ENCODE results near the gene SH3BP1.
"Not testable (repeated sequence)": the region's sequence is repeated elsewhere in the genome, so short reads cannot be mapped to it uniquely, and the experiment has no call there.

Gene SH3BP1

DNA sequence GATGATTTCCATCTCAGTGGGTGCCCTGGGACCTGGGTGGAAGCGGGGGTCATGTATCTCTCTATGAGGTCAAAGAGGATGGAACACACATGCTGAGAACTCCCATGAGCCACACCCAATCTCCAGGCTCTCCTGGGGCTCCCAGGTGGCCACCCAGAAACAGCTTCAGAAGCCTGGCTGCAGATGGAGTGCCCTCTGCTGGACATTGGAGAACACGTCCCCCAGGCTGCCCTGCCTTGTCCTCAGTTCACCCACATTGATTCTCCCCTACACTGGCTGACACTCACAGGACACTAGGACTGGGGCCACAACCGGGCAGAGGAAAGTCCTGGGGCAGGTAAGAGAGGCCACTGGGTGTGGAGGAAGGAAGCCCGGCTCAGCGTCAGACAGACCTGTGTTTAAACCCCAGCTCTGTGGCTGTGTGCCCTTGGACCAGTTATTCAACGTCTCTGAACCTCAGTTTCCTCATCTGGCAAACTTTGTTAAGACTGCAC, 42.1 kb downstream of the SH3BP1 start:
- FAIRE-seq: peak; percentile 95
- DNase-seq (ENCODE audit: insufficient read length, low spot score): peak; percentile 69
- TF ChIP-seq POLR2A (IDR thresholded peaks at IDR 0.05; ENCODE audit: low read depth, low read length) (no peak), POU2F2 (IDR thresholded peaks at IDR 0.05; ENCODE audit: low read depth, low read length) (no peak), POLR2AphosphoS5 (IDR thresholded peaks at IDR 0.05; ENCODE audit: low read depth, low read length) (no peak), TAF1 (IDR thresholded peaks at IDR 0.05; ENCODE audit: low read depth, low read length) (no peak), PAX5 (IDR thresholded peaks at IDR 0.05; ENCODE audit: insufficient read depth, low read length, severe bottlenecking) (no peak), SPI1 (IDR thresholded peaks at IDR 0.05; ENCODE audit: low read depth, low read length) (no peak)

- DNase-seq (ENCODE audit: insufficient read length, low spot score) (no peak), FAIRE-seq (peak; percentile 54)
- TF ChIP-seq PAX5 (IDR thresholded peaks at IDR 0.05; ENCODE audit: insufficient read depth, low read length, severe bottlenecking) (no peak), SPI1 (IDR thresholded peaks at IDR 0.05; ENCODE audit: low read depth, low read length) (no peak), TAF1 (IDR thresholded peaks at IDR 0.05; ENCODE audit: low read depth, low read length) (no peak), POLR2A (IDR thresholded peaks at IDR 0.05; ENCODE audit: low read depth, low read length) (no peak), POLR2AphosphoS5 (IDR thresholded peaks at IDR 0.05; ENCODE audit: low read depth, low read length) (no peak), POU2F2 (IDR thresholded peaks at IDR 0.05; ENCODE audit: low read depth, low read length) (no peak)
Observed at GRCh38 chr22:37684803-37685615, 45.5 kb downstream of the SH3BP1 start.

GRCh38 chr22:37686002-37686982, 46.8 kb downstream of the SH3BP1 start, which contains the start of gene NOL12:
Gene NOL12, plus strand, starts transcription at chr22:37686343. Its CDS starts 50 bp downstream, at chr22:37686393.
- TF ChIP-seq SPI1 (IDR thresholded peaks at IDR 0.05; ENCODE audit: low read depth, low read length) (peak; percentile 49; the same call in 1 of the 2 replicates), TAF1 (IDR thresholded peaks at IDR 0.05; ENCODE audit: low read depth, low read length) (peak; percentile 87), POLR2AphosphoS5 (IDR thresholded peaks at IDR 0.05; ENCODE audit: low read depth, low read length) (peak; percentile 76; the same call in 1 of the 2 replicates), POU2F2 (IDR thresholded peaks at IDR 0.05; ENCODE audit: low read depth, low read length) (peak; percentile 88; the same call in 1 of the 2 replicates), POLR2A (IDR thresholded peaks at IDR 0.05; ENCODE audit: low read depth, low read length) (peak; percentile 81), PAX5 (IDR thresholded peaks at IDR 0.05; ENCODE audit: insufficient read depth, low read length, severe bottlenecking) (peak; percentile 71)
- peak; percentile 96 for FAIRE-seq
- peak; percentile 83 for DNase-seq (ENCODE audit: insufficient read length, low spot score)

DNA sequence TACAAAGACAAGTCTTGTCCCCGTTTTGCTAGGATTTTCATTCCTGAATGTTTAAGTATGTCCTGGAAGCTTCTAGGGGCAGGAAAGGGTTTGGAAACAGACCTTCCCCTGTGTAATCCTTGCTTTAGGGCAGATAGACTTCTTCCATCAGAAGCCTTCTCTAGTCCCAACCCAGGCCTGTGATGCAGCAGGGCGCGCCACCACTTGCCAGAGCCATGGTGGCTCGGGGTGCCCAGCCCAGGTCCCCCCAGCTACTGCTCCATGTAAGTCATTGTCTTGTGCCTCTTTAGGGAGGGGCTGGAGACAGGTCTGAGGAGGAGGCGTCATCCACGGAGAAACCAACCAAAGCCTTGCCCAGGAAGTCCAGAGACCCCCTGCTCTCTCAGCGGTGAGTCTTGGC, 50.9 kb downstream of the SH3BP1 start:
- TF ChIP-seq SPI1 (IDR thresholded peaks at IDR 0.05; ENCODE audit: low read depth, low read length): no peak
- TF ChIP-seq TAF1 (IDR thresholded peaks at IDR 0.05; ENCODE audit: low read depth, low read length): no peak
- no peak for TF ChIP-seq POLR2A (IDR thresholded peaks at IDR 0.05; ENCODE audit: low read depth, low read length)
- TF ChIP-seq POU2F2 (IDR thresholded peaks at IDR 0.05; ENCODE audit: low read depth, low read length): no peak
- TF ChIP-seq PAX5 (IDR thresholded peaks at IDR 0.05; ENCODE audit: insufficient read depth, low read length, severe bottlenecking): no peak
- TF ChIP-seq POLR2AphosphoS5 (IDR thresholded peaks at IDR 0.05; ENCODE audit: low read depth, low read length): no peak
- FAIRE-seq (no peak), DNase-seq (ENCODE audit: insufficient read length, low spot score) (no peak)

- no peak for DNase-seq (ENCODE audit: insufficient read length, low spot score)
- FAIRE-seq: no peak
- TF ChIP-seq SPI1 (IDR thresholded peaks at IDR 0.05; ENCODE audit: low read depth, low read length): no peak
Observed at GRCh38 chr22:37690901-37691504, 51.5 kb downstream of the SH3BP1 start.

DNA sequence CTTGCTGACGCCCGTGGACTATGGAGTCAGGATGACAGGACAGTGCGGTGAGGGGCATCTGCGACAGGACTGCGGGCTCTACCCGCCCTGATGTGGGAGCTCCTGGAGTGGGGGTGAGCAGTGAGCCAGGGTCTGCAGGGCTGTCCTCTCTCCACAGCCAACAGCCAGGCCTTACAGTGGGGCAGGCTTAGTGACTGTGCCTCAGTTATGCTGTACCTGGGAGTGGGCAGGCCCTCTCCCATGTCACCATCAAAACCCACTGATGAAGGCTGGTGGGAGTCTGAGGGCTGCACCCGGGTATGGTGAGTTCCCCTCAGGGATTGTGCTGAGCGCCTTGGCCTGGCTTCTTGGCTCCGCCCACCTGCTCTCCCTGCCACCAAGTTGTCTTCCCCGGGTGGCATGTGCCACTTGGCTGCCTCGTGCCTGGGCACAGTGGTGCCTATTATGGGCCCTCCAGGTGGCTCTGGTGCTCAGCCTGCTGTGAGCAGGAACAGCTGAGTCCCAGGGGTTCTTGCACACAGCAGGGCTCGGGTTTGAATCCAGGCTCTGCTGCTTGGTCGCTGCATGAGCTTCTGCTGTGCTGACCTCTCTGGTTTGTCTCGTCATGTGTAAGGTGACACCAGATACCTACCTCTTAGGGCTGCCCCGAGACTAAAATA, 53.3 kb downstream of the SH3BP1 start:
- 0 out of 2 replicates have a peak, but pooled peaks have one; percentile 40 for TF ChIP-seq POLR2A (IDR thresholded peaks at IDR 0.05; ENCODE audit: low read depth, low read length)
- no peak for TF ChIP-seq TAF1 (IDR thresholded peaks at IDR 0.05; ENCODE audit: low read depth, low read length)
- peak; percentile 64 for TF ChIP-seq POLR2AphosphoS5 (IDR thresholded peaks at IDR 0.05; ENCODE audit: low read depth, low read length)
- no peak for DNase-seq (ENCODE audit: insufficient read length, low spot score)
- no peak for FAIRE-seq

DNA sequence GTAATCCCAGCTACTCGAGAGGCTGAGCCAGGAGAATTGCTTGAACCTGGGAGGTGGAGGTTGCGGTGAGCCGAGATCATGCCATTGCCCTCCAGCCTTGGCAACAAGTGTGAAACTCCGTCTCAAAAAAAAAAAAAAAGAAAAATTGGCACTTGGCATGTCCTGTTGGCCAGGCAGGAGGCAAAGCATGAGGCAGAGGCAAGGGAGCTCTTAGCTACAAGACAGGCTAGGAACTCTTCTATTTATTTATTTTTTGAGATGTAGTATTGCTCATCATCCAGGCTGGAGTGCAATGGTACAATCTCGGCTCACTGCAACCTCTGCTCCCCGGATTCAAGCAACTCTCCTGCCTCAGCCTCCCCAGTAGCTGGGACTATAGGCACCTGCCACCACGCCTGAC, 54.7 kb downstream of the SH3BP1 start:
- DNase-seq (ENCODE audit: insufficient read length, low spot score); FAIRE-seq: not testable (repeated sequence)

GRCh38 chr22:37696260-37696656, 56.8 kb downstream of the SH3BP1 start:
- not testable (repeated sequence) for FAIRE-seq; DNase-seq (ENCODE audit: insufficient read length, low spot score)

Measured in GM12891 (cell line).